Right lobe of liver (tissue), 4 donors: ENCODE measurements around the gene GRIK2.

Source experiments
- CTCF ChIP-seq, 4 donors: fragments of 200-600 bp in 3 of 4; fragments of 450-650 bp in 1 of 4; IDR thresholded peaks; one replicate each; pipeline versions ENCODE4 v1.5.1 to v1.8.0; 2016 to 2022; ENCODE audit warnings: antibody characterized with exemption in 4 of 4, mild to moderate bottlenecking in 2 of 4
- POLR2A ChIP-seq: fragments of 450-650 bp; IDR thresholded peaks from one replicate; pipeline ENCODE4 v1.6.1; 2017; ENCODE audit warnings: antibody characterized with exemption, mild to moderate bottlenecking
- donor health status: DM: no; HTN: no; CAD: no.
- donor health status: DM: no; HTN: no; CAD: no.
- donor health status: DM: no; HTN: yes; CAD: no.

- TF ChIP-seq CTCF (IDR thresholded peaks at IDR 0.05): no peak
- no peak for TF ChIP-seq POLR2A
Observed at GRCh38 chr6:101887532-101887931, 494.0 kb downstream of the GRIK2 start.
